Measurements from ENCODE around the gene NUP214.
"Not testable (repeated sequence)": the region's sequence is repeated elsewhere in the genome, so short reads cannot be mapped to it uniquely, and the experiment has no call there.

NUP214 gene

GRCh38 chr9:131097126-131097947 is 28.0 kb upstream of the NUP214 start:
- DNase-seq = no peak

- DNase-seq = no peak
These were observed 27.5 kb upstream of the NUP214 start for GRCh38 chr9:131097948-131098278.

- DNase-seq = no peak
These were observed 26.8 kb upstream of the NUP214 start for GRCh38 chr9:131098391-131099101.

DNA sequence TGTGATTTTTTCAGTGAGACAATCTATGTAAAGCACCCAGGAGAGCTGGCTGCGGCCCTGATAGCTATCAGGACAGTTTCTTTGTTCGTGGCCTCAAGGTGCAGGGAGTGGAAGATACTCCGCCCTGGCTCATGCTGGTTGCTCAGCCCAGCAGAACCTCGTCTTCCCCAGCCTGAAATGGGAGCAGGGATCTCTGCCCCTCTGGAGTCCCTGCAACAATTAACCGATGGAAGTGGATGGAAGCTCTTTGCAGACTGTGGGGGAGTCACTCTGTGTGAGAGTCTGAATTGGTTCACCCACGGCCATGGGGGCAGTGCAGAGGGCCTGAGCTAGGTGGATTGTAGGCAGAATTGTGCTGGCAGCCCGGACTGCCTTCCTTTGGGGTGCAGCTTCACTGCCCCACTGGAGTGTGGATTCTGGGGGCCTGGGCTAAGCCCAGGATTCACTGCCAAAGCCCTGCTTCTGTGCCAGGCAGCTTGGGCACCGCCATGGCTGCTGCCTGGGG is 26.2 kb upstream of the NUP214 start:
- no peak for DNase-seq

DNA sequence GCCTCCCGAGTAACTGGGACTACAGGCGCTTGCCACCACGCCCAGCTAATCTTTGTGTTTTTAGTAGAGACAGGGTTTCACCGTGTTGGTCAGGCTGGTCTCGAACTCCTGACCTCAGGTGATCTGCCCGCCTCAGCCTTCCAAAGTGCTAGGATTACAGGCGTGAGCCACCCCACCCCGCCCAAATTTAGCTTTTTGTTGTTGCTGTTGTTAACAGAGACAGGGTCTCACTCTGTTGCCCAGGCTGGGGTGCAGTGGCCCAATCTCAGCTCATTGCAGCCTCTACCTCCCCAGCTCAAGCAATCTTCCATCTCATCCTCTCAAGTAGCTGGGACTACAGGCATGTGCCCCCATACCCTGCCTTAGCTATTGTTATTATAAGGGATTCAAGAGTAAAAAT is 25.5 kb upstream of the NUP214 start:
- not testable (repeated sequence) for DNase-seq

GRCh38 chr9:131100445-131100844 is 24.9 kb upstream of the NUP214 start:
- no peak for DNase-seq

GRCh38 chr9:131101207-131101964 is 24.0 kb upstream of the NUP214 start:
- DNase-seq = no peak

DNA sequence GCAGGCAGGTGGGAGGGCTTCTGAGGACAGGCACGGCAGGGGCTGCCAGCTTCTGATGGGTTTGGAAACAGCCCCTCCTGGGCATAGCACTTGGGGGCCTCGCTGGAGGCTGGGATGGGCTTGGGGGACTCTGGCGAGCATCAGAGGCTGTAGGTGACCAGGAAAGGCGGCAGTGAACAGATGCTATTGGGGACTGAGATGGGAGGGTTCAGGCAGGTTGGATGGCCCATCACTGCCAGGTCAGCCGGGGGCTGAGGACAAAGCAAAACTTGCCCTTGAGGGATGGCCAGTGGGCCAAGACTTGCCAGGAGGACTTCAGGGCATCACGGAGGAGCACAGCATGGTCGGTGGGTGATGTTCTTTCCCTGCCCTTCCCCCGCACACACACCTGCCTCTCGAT is 22.4 kb upstream of the NUP214 start:
- DNase-seq = no peak

DNA sequence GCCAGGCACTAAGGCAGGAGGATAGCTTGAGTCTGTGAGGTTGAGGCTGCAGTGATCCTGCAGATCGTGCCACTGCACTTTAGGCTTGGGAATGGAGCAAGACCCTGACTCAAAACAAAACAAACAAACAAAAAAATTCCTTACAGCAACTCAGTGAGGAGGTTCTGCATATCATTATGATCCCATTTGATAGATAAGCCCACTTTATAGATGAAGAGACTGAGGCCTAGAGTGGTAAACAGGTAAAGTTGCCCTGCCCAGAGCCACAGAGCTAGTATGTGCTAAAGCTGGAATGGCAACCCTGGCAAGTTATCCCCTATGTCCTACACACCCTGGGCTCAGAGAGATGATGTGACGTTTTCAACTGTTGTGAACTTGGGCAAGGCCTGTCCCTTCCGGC is 21.9 kb upstream of the NUP214 start:
- no peak for DNase-seq

DNA sequence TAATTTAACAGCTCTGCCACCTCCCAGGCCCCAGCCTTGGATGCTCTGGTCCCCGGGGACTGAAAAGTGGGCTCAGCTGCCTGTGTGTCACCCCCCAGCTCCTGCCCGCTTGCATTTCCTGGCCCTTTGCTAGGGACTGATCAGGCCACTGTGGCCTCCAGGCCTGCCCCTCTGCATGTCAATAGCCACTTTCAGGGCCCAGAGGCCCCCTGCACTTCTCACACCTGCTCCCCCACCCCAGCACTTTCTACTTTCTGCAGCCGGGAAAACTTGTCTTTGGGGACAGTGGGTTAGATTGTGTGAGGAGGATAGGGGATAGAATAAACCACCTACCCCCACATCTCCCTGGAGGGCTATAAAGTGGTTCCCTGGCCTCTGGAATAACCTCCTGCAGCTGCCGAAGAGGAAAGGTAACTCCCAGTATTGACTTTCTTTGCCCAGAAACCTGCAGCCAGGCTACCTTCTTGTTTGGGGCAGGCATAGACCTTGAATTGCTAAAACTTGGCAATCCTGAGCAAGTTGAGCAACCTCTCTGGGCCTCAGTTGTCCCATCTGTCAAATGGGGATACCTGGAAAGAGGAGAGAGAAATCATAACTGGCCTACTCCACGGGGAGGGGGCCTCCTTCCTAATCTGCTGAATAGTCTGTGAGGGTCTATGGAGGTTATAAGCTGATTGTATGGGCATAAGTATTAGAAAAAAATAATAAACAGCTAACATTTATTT is 21.2 kb upstream of the NUP214 start:
- no peak for DNase-seq

DNA sequence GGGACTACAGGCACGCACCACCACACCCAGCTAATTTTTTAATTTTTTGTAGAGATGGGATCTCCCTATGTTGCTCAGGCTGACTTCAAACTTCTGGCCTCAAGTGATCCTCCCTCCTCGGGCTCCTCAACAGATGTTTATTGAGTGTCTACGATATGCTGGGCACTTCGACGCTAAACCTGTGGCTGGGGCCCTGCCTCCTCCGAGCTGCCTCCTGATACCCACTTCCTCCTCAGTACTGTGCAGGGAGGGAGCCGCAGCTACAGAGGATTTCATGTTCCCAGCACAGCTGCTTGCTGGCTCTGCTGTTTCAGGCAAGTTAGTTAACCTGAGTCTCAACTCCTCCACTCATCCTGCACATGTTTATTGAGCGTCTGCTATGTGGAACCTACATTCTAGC is 19.4 kb upstream of the NUP214 start:
- DNase-seq = no peak

GRCh38 chr9:131107760-131108159 is 17.6 kb upstream of the NUP214 start:
- DNase-seq = no peak

GRCh38 chr9:131111186-131111853 is 14.1 kb upstream of the NUP214 start:
- no peak for DNase-seq

- DNase-seq = no peak
These were observed 13.5 kb upstream of the NUP214 start for GRCh38 chr9:131111854-131112311.

- DNase-seq = no peak
These were observed 12.8 kb upstream of the NUP214 start for GRCh38 chr9:131112374-131113154.

- DNase-seq = no peak
These were observed 11.7 kb upstream of the NUP214 start for GRCh38 chr9:131113655-131114054.

- no peak for DNase-seq
These were observed 11.3 kb upstream of the NUP214 start for GRCh38 chr9:131114084-131114535.

DNA sequence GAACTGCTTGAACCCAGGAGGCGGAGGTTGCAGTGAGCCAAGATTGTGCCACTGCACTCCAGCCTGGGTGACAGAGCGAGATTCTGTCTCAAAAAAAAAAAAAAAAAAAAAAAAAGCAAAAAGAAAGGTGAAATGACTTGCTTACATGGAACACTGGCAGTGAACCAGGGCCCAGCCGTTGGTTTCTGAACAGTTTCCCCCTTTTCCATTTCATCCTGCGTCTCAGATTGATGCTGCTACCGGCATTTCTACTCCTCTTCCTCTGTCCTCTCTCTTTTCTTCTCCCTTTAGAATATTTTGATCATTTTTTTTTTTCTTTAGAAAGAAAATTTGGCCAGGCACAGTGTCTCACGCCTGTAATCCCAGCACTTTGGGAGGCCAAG is 10.0 kb upstream of the NUP214 start:
- not testable (repeated sequence) for DNase-seq

- DNase-seq = no peak
These were observed 8.9 kb upstream of the NUP214 start for GRCh38 chr9:131116281-131117120.

DNA sequence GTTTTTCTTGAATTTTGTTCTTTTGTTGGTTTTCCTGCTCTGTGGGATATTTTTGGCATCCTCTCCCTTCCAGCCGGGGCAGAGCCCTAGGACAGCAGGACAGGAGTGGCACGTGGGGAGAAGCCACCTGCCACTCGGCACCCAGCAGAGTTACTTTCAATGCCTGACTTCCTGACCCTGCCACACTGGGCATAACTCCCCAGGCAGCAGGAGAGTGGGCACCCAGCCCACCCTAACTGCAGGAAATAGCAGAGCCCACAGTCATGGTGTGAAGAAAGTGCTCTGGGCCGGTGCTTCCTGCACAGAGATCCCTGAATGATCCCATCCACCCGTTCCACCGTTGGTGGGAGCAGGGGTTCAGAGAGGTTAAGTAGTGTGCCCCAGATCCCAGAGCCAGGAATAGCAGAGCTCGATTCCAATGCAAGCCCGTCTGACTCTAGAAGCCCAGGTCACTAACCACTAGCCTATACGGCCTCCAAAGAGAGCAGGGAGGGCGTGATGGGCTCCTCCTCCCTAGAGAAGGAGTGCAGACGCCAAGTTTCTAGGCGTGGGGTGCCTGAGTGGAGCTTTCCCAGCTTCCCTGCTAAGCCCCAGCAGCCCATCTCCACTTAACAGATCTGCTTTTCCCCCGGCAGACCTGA is 8.1 kb upstream of the NUP214 start:
- DNase-seq = no peak

Data from activated T-cell treated with anti-CD3 and anti-CD28 coated beads, Interleukin-2, amount 50 U/mL, for 1 hour (primary cell).